ENCODE results near the gene MYADML2. TPM values are rescaled to one million over a fixed set of nuclear protein-coding genes. Genes with fewer than 3 reads are reported as not detected.
A peak's percentile ranks its signal among the peaks of the same experiment; 100 is the strongest.

Gene MYADML2
- total RNA-seq, 2 experiments from 2014 or later: not detected

DNA sequence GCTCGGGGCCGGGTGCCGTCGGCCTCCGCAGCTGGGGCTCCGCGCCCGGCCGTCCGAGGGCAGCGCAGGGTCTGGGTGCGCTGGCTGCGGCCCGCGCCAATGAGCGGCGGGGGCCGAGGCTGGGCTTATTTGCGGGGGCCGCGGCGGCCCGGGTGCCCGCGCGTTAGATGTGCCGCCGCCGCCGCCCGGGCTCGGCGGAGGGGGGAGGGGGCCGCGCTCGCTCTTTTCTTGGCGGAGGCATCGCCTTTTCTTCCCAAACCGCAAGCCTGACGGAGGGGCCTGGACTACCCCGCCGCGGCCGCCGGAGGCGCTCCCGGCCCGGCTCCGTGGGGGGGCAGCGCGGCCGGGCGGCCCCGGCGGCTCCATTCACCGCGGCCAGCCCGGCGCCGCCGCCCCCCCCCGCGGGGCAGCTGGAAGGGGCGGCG lies 14.1 kb upstream of the MYADML2 start, which contains the start of gene NOTUM:
Gene NOTUM, minus strand, starts transcription at position 101 of the 425 bp plus-strand sequence. CDS start 278 bp downstream, outside the sequence.
- ATAC-seq (ENCODE audit: poor library complexity): peak; percentile 15
- intact Hi-C loops (cut with DNase I, micrococcal nuclease): loop anchor here in 1 of 2 experiments (2.0 to 10.0 kb wide), 2 partner anchors 16 to 164 kb away; partner anchors contain the start of gene ASPSCR1
- H3K27ac Mint-ChIP-seq: no peak within 1 kb of the TSS
- Histone ChIP-seq H3K9me3 (ENCODE audit: control insufficient read depth in 1 of 2, insufficient read depth in 1 of 2, low read length in 2 of 2) (peaks cover 0 to 8% of the 10 kb centered on the region in 2 experiments), H3K27me3 (ENCODE audit: control insufficient read depth in 1 of 2, insufficient read depth in 2 of 2, low read length in 2 of 2) (peaks cover 26 to 31% of the 10 kb centered on the region in 2 experiments), H3K4me1 (ENCODE audit: insufficient read depth, low read length) (peaks cover 21% of the 10 kb centered on the region), H3K36me3 (ENCODE audit: insufficient read depth, low read length) (no peaks in the 10 kb centered on the region), H3K27ac (ENCODE audit: low read depth in 1 of 2, low read length in 2 of 2) (no peak within 1 kb of the TSS), H3K4me3 (ENCODE audit: low read length) (peak within 1 kb of the TSS; percentile 16)
- H3K4me3 Mint-ChIP-seq: no peak within 1 kb of the TSS
- H3K4me1 Mint-ChIP-seq (ENCODE audit: low read depth): no peaks in the 10 kb centered on the region
- TF ChIP-seq, protein P1, sequence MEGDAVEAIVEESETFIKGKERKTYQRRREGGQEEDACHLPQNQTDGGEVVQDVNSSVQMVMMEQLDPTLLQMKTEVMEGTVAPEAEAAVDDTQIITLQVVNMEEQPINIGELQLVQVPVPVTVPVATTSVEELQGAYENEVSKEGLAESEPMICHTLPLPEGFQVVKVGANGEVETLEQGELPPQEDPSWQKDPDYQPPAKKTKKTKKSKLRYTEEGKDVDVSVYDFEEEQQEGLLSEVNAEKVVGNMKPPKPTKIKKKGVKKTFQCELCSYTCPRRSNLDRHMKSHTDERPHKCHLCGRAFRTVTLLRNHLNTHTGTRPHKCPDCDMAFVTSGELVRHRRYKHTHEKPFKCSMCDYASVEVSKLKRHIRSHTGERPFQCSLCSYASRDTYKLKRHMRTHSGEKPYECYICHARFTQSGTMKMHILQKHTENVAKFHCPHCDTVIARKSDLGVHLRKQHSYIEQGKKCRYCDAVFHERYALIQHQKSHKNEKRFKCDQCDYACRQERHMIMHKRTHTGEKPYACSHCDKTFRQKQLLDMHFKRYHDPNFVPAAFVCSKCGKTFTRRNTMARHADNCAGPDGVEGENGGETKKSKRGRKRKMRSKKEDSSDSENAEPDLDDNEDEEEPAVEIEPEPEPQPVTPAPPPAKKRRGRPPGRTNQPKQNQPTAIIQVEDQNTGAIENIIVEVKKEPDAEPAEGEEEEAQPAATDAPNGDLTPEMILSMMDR (IDR thresholded peaks at IDR 0.05): no peak
- no peaks in the 10 kb centered on the region for H3K9me3 Mint-ChIP-seq
- H3K36me3 Mint-ChIP-seq (ENCODE audit: low read depth): no peaks in the 10 kb centered on the region
- peaks cover 14% of the 10 kb centered on the region for H3K27me3 Mint-ChIP-seq
- POLR2A ChIA-PET: interaction anchor here (0.6 to 2.8 kb wide), 3 partner anchors 16 to 76 kb away, joined by 3 to 51 read pairs (median 10); partner anchors contain the start of genes ASPSCR1, CENPX, DCXR and LRRC45
- CTCF ChIA-PET: interaction anchor here (0.8 to 2.3 kb wide), 2 partner anchors 60 to 69 kb away, joined by 3 to 174 read pairs; partner anchors contain the start of genes CENPX and LRRC45
- peak in 4 of 14 experiments; percentile 17 to 64 (median 46) for DNase-seq

GRCh38 chr17:81960130-81960958 lies 13.3 kb upstream of the MYADML2 start:
- H3K4me3 ChIP-seq (ENCODE audit: low read length): peak overlapping the region; percentile 16
- ATAC-seq (ENCODE audit: poor library complexity): no peak

More at GRCh38 chr17:81960130-81960958, 13.3 kb upstream of the MYADML2 start:
- Mint-ChIP-seq H3K4me1 (ENCODE audit: low read depth) (no peaks in the 10 kb centered on the region), H3K36me3 (ENCODE audit: low read depth) (no peaks in the 10 kb centered on the region), H3K9me3 (no peaks in the 10 kb centered on the region), H3K27me3 (peaks cover 14% of the 10 kb centered on the region), H3K27ac (no peak overlapping the region), H3K4me3 (no peak overlapping the region)
- ChIA-PET CTCF (interaction anchor here (0.8 to 2.3 kb wide), 32 partner anchors 8 to 576 kb away, joined by 3 to 174 read pairs (median 4); partner anchors contain the start of genes ASPSCR1, CENPX, DCXR and LRRC45), POLR2A (interaction anchor here (0.9 to 2.8 kb wide), 8 partner anchors 8 to 90 kb away, joined by 3 to 51 read pairs (median 6); partner anchors contain the start of genes ARHGDIA, ASPSCR1, CENPX and DCXR)
- no peaks in the 10 kb centered on the region for H3K36me3 ChIP-seq (ENCODE audit: insufficient read depth, low read length)
- H3K27ac ChIP-seq (ENCODE audit: low read depth in 1 of 2, low read length in 2 of 2): no peak overlapping the region
- H3K4me1 ChIP-seq (ENCODE audit: insufficient read depth, low read length): peaks cover 21% of the 10 kb centered on the region
- H3K9me3 ChIP-seq (ENCODE audit: control insufficient read depth in 1 of 2, insufficient read depth in 1 of 2, low read length in 2 of 2): peaks cover 0 to 8% of the 10 kb centered on the region in 2 experiments
- H3K27me3 ChIP-seq (ENCODE audit: control insufficient read depth in 1 of 2, insufficient read depth in 2 of 2, low read length in 2 of 2): peaks cover 26 to 31% of the 10 kb centered on the region in 2 experiments
- TF ChIP-seq, protein P1 (IDR thresholded peaks at IDR 0.05): no peak
- DNase-seq: peak in 3 of 14 experiments; percentile 16 to 48 (median 40)
- intact Hi-C loops (cut with DNase I, micrococcal nuclease): loop anchor here in 1 of 2 experiments (1.0 to 10.0 kb wide), 3 partner anchors 16 to 194 kb away; partner anchors contain the start of gene ASPSCR1

Data from CD4-positive, alpha-beta T cell (primary cell).